ENCODE results near the gene SLC9A4.

DNA sequence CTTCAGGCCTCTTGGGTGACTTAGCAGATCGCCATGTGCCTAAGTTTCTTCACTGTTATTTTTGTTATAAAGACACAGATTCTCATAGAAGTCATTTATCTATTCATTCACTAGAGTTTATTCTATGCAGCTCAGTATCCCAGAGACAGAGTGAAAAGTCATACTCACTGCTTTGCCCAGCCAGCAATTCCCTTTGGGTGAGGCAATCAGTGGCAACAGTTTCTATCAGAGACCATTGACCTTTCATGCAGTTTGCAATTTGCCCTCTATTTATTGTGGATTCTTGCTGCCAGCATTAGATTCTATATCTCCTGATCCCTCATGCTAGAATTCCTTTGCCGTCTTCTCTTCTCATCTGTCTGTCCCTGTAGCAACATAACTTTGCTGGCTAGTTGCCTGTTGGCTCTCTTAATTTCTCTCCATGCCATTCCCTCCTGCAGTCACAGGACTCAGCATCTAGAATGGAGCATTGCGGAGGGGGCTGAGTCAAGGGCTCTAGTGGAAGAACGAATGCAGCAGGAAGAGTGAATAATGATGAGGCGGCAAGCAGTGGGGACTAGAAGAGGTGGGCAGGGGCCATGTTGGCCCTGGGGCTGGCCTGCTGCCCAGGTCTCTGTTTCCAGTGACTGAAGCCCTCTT is 12.2 kb downstream of the SLC9A4 start:
- TF ChIP-seq CTCF (IDR thresholded peaks at IDR 0.05) (no peak), POLR2A (IDR thresholded peaks at IDR 0.05) (no peak)

Measured in esophagus squamous epithelium (tissue), 4 donors.